MM.1S (cell line): Measurements from ENCODE around the gene BYSL.

Experiments
- EZH2 ChIP-seq: fragments of 300-600 bp; sonication (generic); optimal IDR thresholded peaks from 2 replicates; pipeline ENCODE3; 2017; ENCODE audit warnings: low read depth, mild to moderate bottlenecking, antibody characterized with exemption, low read length, mixed read lengths
- EZH2phosphoT487 ChIP-seq: fragments of 300-600 bp; sonication (generic); IDR thresholded peaks from 2 replicates; pipeline ENCODE4 v1.6.1; 2018; ENCODE audit warnings: antibody characterized with exemption, low read length
- TF ChIP-seq, protein P1 (sequence below): fragments of 300-600 bp; sonication (generic); IDR thresholded peaks from 2 replicates; pipeline ENCODE4 v1.5.1; 2016; ENCODE audit warnings: antibody characterized with exemption, low read length, mixed read lengths

GRCh38 chr6:41872147-41872546, 49.2 kb upstream of the BYSL start:
- TF ChIP-seq, protein P1, sequence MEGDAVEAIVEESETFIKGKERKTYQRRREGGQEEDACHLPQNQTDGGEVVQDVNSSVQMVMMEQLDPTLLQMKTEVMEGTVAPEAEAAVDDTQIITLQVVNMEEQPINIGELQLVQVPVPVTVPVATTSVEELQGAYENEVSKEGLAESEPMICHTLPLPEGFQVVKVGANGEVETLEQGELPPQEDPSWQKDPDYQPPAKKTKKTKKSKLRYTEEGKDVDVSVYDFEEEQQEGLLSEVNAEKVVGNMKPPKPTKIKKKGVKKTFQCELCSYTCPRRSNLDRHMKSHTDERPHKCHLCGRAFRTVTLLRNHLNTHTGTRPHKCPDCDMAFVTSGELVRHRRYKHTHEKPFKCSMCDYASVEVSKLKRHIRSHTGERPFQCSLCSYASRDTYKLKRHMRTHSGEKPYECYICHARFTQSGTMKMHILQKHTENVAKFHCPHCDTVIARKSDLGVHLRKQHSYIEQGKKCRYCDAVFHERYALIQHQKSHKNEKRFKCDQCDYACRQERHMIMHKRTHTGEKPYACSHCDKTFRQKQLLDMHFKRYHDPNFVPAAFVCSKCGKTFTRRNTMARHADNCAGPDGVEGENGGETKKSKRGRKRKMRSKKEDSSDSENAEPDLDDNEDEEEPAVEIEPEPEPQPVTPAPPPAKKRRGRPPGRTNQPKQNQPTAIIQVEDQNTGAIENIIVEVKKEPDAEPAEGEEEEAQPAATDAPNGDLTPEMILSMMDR, result no peak
- TF ChIP-seq EZH2 (no peak), EZH2phosphoT487 (no peak)
